GM21381 (cell line): Measurements from ENCODE around the gene IFNG.
A peak's percentile ranks its signal among the peaks of the same experiment; 100 is the strongest.

Experiments used
- ATAC-seq: cut with Tn5 transposase; IDR thresholded peaks from one replicate; pipeline ENCODE4 v1.9.1; 2021; ENCODE audit warnings: mild to moderate bottlenecking, moderate library complexity; ENCODE audit not compliant: unreplicated experiment

The IFNG gene

GRCh38 chr12:68169213-68169889, 9.8 kb upstream of the IFNG start:
- no peak for ATAC-seq

- ATAC-seq: no peak
Measured at GRCh38 chr12:68166317-68166831, 6.8 kb upstream of the IFNG start.

GRCh38 chr12:68163560-68164081, 4.1 kb upstream of the IFNG start:
- ATAC-seq: peak; percentile 67

DNA sequence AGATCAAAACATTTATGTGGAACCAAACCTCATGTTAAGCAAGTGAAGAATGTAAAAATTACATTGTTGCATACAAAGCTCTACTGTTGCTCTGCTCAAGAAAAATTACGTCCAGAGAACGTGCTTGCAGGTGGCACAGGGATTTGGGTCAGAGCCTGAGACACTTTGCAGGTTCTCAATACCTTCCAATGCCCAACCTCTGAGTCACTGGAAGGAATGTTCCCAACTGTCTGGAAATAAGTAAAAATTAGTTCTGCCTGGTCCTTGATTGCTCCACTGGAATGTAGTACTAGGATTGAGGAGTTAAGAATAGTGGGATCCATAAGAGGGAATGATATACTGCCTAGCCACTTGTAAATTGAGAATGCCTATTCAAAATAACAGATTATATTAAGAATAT, 2.8 kb upstream of the IFNG start:
- no peak for ATAC-seq

DNA sequence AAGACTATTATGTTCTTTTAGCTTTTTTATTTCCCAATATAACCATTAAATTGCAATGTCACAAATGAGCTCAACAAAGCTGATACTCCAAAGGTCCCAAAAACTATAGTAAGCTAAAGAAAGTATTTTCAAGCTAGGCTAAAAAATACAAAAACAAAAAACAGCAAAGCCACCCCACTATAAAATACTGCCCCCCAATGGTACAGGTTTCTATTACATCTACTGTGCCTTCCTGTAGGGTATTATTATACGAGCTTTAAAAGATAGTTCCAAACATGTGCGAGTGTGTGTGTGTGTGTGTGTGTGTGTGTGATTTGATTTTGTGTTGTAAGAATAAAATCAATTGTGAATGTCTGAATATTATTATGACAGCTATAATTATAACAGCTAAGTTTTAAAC, 1.1 kb downstream of the IFNG start:
- ATAC-seq: no peak

DNA sequence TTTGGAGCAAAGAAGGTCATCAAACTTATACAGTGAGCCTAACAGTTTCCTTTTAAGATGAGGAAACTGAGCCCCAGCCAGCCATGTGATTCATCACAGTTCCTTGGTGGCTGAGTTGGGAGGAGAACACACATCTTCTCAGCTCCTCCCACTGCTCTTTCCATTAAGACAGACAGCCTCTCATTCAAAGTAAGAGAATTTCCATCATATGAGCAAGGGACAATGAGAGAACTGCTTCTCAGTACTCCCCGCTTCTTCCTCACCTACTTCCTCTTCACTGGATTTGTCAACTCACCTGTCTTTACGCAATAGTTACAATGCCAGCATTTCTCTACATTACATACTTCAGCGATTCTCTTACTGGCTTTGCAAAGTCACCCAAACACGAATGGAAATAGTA, 2.2 kb downstream of the IFNG start:
- no peak for ATAC-seq

- no peak for ATAC-seq
Measured at GRCh38 chr12:68156636-68157035, 2.9 kb downstream of the IFNG start.

GRCh38 chr12:68154779-68155178, 4.8 kb downstream of the IFNG start:
- no peak for ATAC-seq

- ATAC-seq: no peak
Measured at GRCh38 chr12:68148261-68148951, 11.1 kb downstream of the IFNG start.

- no peak for ATAC-seq
Measured at GRCh38 chr12:68140556-68140955, 19.0 kb downstream of the IFNG start.

GRCh38 chr12:68139941-68140340, 19.6 kb downstream of the IFNG start:
- no peak for ATAC-seq

DNA sequence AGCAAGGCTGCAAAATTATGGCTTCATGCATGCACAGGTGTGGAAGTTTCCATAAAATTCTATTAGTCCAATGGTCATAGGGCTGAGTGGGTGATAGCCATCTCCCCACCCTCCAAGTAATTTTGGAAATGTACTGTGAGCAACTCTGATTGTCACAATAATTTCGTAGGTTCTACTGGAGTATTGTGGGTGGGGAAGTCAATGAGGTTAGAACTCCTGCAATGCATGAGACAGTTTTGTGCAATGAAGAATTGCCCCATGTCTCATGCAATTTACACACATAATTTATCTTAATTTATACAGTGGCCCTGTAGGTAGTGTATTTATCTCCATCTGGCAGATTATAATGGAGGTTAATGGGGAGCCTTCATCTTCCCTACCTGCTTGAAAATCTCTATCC, 20.5 kb downstream of the IFNG start:
- no peak for ATAC-seq

DNA sequence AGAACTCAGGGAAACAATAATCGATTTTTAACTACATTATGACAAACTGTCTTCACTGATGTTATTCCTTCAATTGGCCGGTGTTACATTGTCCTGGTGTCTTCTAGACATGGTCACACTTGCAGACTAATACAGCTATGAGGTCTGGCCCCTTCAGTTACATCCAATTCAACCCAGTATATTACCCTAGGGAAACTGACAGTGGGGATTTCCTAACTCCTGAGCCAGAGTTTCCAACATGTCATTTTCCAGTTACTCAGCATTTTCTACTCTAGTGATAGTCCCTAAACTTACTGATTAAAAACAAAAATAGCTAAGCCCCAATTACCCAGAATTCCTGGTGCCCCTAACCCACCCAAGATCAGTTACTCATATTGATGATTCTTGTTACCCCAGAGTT, 21.1 kb downstream of the IFNG start:
- no peak for ATAC-seq

DNA sequence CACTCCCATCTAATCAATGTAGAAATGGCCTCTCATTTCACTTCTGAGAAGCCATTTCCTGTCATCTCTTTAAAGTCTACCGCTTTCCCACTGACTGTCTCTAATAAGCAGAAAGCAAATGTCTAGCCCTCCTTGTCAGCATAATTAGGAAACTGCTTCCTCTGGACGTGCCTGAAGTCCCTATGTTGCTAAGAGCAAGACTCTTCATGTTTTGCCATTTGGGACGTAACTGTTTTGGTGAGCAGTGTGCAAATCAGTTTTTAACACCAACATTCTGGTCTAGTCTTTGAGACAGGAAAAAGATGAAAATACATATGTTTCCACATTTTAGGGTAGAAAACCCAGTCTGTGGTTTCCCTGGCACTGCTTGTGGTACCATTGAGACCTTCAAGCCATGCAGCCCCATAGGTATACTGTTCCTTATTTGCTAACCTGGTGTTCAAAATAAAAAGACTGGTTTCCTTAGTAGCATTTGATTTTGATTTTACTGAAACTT, 22.2 kb downstream of the IFNG start:
- ATAC-seq: no peak

- no peak for ATAC-seq
Measured at GRCh38 chr12:68135520-68135919, 24.0 kb downstream of the IFNG start.

DNA sequence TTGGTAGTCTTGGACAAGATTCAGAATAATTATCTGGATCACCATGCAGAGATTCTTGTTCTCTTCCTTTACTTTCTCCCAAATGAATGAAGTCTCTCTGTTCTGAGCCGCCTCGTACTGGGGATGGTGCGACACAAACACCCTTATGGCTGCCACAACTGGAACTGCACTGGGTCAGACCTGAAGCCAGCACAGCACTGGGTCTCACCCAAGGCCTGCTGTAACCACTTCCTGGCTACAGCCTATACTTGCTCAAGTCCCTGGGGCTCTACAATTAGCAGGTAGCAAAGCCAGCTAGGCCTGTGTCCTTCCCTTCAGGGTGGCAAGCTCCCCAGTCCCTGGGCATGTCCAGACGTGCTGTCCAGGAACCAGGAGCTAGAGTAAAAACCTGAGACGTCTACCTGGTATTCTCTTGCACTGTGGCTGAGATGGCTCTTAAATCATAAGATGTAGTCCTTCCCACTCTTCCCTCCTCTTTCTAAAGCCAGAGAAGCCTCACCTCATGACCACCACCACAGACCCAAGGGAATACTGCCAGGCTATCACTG, 27.6 kb downstream of the IFNG start:
- ATAC-seq: no peak

- ATAC-seq: no peak
Measured at GRCh38 chr12:68129979-68130378, 29.6 kb downstream of the IFNG start.

GRCh38 chr12:68122236-68122920, 37.2 kb downstream of the IFNG start:
- ATAC-seq: no peak

DNA sequence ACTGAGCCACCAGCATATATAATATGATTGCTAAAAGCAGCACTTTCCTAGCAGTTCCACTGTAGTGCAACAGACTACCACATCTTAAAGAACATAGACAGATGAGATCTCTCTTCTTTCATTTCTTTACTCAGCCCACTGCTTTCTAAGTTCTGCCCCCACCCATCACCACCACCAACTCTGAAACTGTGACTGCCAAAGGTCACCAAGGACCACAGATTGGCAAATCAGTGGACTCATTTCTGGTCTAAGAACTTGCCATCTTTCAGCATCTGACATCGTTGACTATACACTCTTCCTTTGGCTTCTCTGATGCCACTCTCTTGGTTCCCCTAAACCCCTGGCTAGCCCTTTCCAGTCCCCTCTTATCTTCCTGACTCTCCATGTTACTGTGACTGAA, 38.4 kb downstream of the IFNG start:
- no peak for ATAC-seq

DNA sequence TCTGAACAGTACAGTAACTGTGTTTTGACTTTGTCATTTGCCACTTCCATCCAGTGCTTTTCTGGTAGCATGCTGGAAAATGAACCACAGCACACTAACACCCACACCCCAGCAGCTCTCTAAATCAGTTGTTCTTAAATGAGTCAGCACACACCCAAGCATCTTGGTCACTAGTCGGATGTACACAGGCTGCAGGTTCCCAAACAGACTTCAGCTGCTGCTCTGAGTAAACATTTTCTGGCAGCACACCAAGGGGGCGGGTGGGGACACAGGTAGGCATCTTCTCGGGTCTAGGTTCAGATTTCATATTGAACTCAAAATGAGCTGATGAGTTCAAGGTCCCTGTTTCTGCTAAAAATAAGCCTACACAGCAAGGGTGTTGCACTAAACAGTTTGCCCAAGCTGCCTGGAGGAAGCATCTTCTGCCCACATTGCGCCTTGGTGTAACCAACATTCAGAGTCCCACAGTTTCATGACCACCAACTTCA, 39.8 kb downstream of the IFNG start:
- peak; percentile 90 for ATAC-seq

- ATAC-seq: peak; percentile 49
Measured at GRCh38 chr12:68119250-68119649, 40.3 kb downstream of the IFNG start.
